ENCODE results near the gene FUT8. TPM values are rescaled to one million over a fixed set of nuclear protein-coding genes. Genes with fewer than 3 reads are reported as not detected.
"Not testable (repeated sequence)": the region's sequence is repeated elsewhere in the genome, so short reads cannot be mapped to it uniquely, and the experiment has no call there.

Gene FUT8
- total RNA-seq, 1 experiment from 2014 or later = 33.0 TPM

- H3K36me3 ChIP-seq (ENCODE audit: insufficient read depth, low read length); H3K9ac ChIP-seq (ENCODE audit: low read length); H3K4me3 ChIP-seq (ENCODE audit: low read length); H3K27me3 ChIP-seq (ENCODE audit: low read length); H3K9me3 ChIP-seq (ENCODE audit: low read length); H3K4me2 ChIP-seq (ENCODE audit: low read depth, low read length, poor library complexity, severe bottlenecking); DNase-seq; H3K9me2 ChIP-seq (replicated peaks; ENCODE audit: insufficient read depth, low read length); H3K27ac ChIP-seq (ENCODE audit: low read length); H3K4me1 ChIP-seq (ENCODE audit: low read length); H2AFZ ChIP-seq (ENCODE audit: low read length); H4K20me1 ChIP-seq (ENCODE audit: insufficient read depth, low read depth, low read length): not testable (repeated sequence)
- peaks cover 46% of the 10 kb centered on the region for H3K79me2 ChIP-seq (ENCODE audit: low read length)
These were observed 55.4 kb downstream of the FUT8 start for GRCh38 chr14:65467926-65468325.

DNA sequence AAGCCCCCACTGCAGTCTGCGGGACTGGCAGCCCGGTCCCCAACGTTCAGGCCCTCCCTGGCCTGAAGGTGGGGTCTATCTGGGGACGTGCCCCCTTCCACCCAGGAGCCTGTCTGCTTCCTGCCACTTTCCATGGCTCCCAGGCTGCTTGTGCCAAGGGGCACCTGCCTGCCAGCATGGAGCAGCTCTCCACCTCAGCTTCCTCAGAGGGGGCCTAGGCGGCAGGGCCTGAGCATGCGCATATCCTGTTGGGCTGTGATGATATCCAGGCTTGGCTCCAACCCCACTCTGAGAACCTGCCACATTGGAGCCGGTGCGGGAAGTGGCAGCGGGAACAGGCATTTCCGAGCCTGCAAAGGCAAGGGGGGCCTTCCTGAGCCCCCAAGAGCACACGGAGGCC, 57.4 kb downstream of the FUT8 start:
- no peaks in the 10 kb centered on the region for H3K27me3 ChIP-seq (ENCODE audit: low read length)
- no peak overlapping the region for H3K9ac ChIP-seq (ENCODE audit: low read length)
- DNase-seq = no peak
- peaks cover 40% of the 10 kb centered on the region for H3K79me2 ChIP-seq (ENCODE audit: low read length)
- no peak overlapping the region for H2AFZ ChIP-seq (ENCODE audit: low read length)
- H3K9me3 ChIP-seq (ENCODE audit: low read length) = no peaks in the 10 kb centered on the region
- no peaks in the 10 kb centered on the region for H3K36me3 ChIP-seq (ENCODE audit: insufficient read depth, low read length)
- H4K20me1 ChIP-seq (ENCODE audit: insufficient read depth, low read depth, low read length) = peaks cover 8% of the 10 kb centered on the region; the same call in 1 of the 2 replicates
- peaks cover 9% of the 10 kb centered on the region for H3K4me1 ChIP-seq (ENCODE audit: low read length)
- H3K4me3 ChIP-seq (ENCODE audit: low read length) = no peak overlapping the region
- H3K4me2 ChIP-seq (ENCODE audit: low read depth, low read length, poor library complexity, severe bottlenecking) = no peak overlapping the region
- H3K27ac ChIP-seq (ENCODE audit: low read length) = no peak overlapping the region
- no peaks in the 10 kb centered on the region for H3K9me2 ChIP-seq (replicated peaks; ENCODE audit: insufficient read depth, low read length)

GRCh38 chr14:65470404-65470880, 57.9 kb downstream of the FUT8 start:
- H3K9ac ChIP-seq (ENCODE audit: low read length) = no peak overlapping the region

GRCh38 chr14:65471038-65471878, 58.7 kb downstream of the FUT8 start:
- Histone ChIP-seq H3K9ac (ENCODE audit: low read length) (no peak overlapping the region), H3K27me3 (ENCODE audit: low read length) (no peaks in the 10 kb centered on the region), H3K79me2 (ENCODE audit: low read length) (peaks cover 28% of the 10 kb centered on the region), H3K4me1 (ENCODE audit: low read length) (peaks cover 17% of the 10 kb centered on the region), H3K4me2 (ENCODE audit: low read depth, low read length, poor library complexity, severe bottlenecking) (no peak overlapping the region), H3K9me2 (replicated peaks; ENCODE audit: insufficient read depth, low read length) (no peaks in the 10 kb centered on the region), H4K20me1 (ENCODE audit: insufficient read depth, low read depth, low read length) (peaks cover 14% of the 10 kb centered on the region), H3K36me3 (ENCODE audit: insufficient read depth, low read length) (no peaks in the 10 kb centered on the region), H3K9me3 (ENCODE audit: low read length) (no peaks in the 10 kb centered on the region), H3K27ac (ENCODE audit: low read length) (no peak overlapping the region), H2AFZ (ENCODE audit: low read length) (no peak overlapping the region), H3K4me3 (ENCODE audit: low read length) (no peak overlapping the region)
- no peak for DNase-seq

More at GRCh38 chr14:65470404-65470880, 57.9 kb downstream of the FUT8 start:
- Histone ChIP-seq H2AFZ (ENCODE audit: low read length) (no peak overlapping the region), H3K9me3 (ENCODE audit: low read length) (no peaks in the 10 kb centered on the region), H3K9me2 (replicated peaks; ENCODE audit: insufficient read depth, low read length) (no peaks in the 10 kb centered on the region), H4K20me1 (ENCODE audit: insufficient read depth, low read depth, low read length) (peaks cover 10% of the 10 kb centered on the region), H3K36me3 (ENCODE audit: insufficient read depth, low read length) (no peaks in the 10 kb centered on the region), H3K4me3 (ENCODE audit: low read length) (no peak overlapping the region), H3K4me2 (ENCODE audit: low read depth, low read length, poor library complexity, severe bottlenecking) (no peak overlapping the region), H3K27ac (ENCODE audit: low read length) (no peak overlapping the region), H3K79me2 (ENCODE audit: low read length) (peaks cover 35% of the 10 kb centered on the region), H3K4me1 (ENCODE audit: low read length) (peaks cover 9% of the 10 kb centered on the region), H3K27me3 (ENCODE audit: low read length) (no peaks in the 10 kb centered on the region)
- DNase-seq = no peak

GRCh38 chr14:65472189-65472588, 59.7 kb downstream of the FUT8 start:
- H3K27me3 ChIP-seq (ENCODE audit: low read length) = no peaks in the 10 kb centered on the region
- H3K4me2 ChIP-seq (ENCODE audit: low read depth, low read length, poor library complexity, severe bottlenecking) = no peak overlapping the region
- no peak overlapping the region for H3K9ac ChIP-seq (ENCODE audit: low read length)
- no peaks in the 10 kb centered on the region for H3K9me2 ChIP-seq (replicated peaks; ENCODE audit: insufficient read depth, low read length)
- no peak overlapping the region for H2AFZ ChIP-seq (ENCODE audit: low read length)
- peaks cover 23% of the 10 kb centered on the region for H4K20me1 ChIP-seq (ENCODE audit: insufficient read depth, low read depth, low read length)
- no peak for DNase-seq
- peaks cover 21% of the 10 kb centered on the region for H3K4me1 ChIP-seq (ENCODE audit: low read length)
- no peaks in the 10 kb centered on the region for H3K36me3 ChIP-seq (ENCODE audit: insufficient read depth, low read length)
- H3K27ac ChIP-seq (ENCODE audit: low read length) = no peak overlapping the region
- no peak overlapping the region for H3K4me3 ChIP-seq (ENCODE audit: low read length)
- H3K9me3 ChIP-seq (ENCODE audit: low read length) = no peaks in the 10 kb centered on the region
- H3K79me2 ChIP-seq (ENCODE audit: low read length) = peaks cover 24% of the 10 kb centered on the region

GRCh38 chr14:65476273-65476941, 63.9 kb downstream of the FUT8 start:
- no peak overlapping the region for H3K4me3 ChIP-seq (ENCODE audit: low read length)
- no peak overlapping the region for H2AFZ ChIP-seq (ENCODE audit: low read length)
- H4K20me1 ChIP-seq (ENCODE audit: insufficient read depth, low read depth, low read length) = peaks cover 22% of the 10 kb centered on the region
- H3K9me3 ChIP-seq (ENCODE audit: low read length) = no peaks in the 10 kb centered on the region
- peaks cover 20% of the 10 kb centered on the region; the same call in 1 of the 2 replicates for H3K79me2 ChIP-seq (ENCODE audit: low read length)
- no peaks in the 10 kb centered on the region for H3K36me3 ChIP-seq (ENCODE audit: insufficient read depth, low read length)
- no peaks in the 10 kb centered on the region for H3K27me3 ChIP-seq (ENCODE audit: low read length)
- H3K9ac ChIP-seq (ENCODE audit: low read length) = no peak overlapping the region
- no peak overlapping the region for H3K27ac ChIP-seq (ENCODE audit: low read length)
- no peak for DNase-seq
- no peaks in the 10 kb centered on the region for H3K9me2 ChIP-seq (replicated peaks; ENCODE audit: insufficient read depth, low read length)
- no peak overlapping the region for H3K4me2 ChIP-seq (ENCODE audit: low read depth, low read length, poor library complexity, severe bottlenecking)
- H3K4me1 ChIP-seq (ENCODE audit: low read length) = peaks cover 42% of the 10 kb centered on the region

- no peak for DNase-seq
These were observed 64.4 kb downstream of the FUT8 start for GRCh38 chr14:65476942-65477318.

DNA sequence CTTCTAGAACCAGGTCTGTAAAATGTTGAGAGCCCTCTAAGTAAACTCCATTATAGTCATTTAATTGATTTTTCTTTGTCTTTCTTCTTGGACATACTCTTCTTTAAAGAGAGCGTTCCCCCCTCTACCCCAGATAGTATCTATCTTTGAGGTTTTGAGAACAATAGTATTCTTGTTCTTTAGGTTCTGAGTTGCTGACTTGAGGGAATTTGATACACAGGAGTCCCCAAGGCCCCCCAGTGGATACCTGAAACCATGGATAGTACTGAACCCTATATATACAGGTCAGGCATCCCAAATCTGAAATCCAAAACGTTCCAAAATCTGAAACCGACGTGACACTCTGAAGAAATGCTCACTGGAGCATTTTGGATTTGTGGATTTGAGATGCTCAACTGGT, 65.5 kb downstream of the FUT8 start:
- Histone ChIP-seq H3K9me3 (ENCODE audit: low read length) (no peaks in the 10 kb centered on the region), H3K36me3 (ENCODE audit: insufficient read depth, low read length) (no peaks in the 10 kb centered on the region), H3K4me3 (ENCODE audit: low read length) (no peak overlapping the region), H2AFZ (ENCODE audit: low read length) (no peak overlapping the region), H3K27ac (ENCODE audit: low read length) (no peak overlapping the region), H3K4me1 (ENCODE audit: low read length) (peaks cover 42% of the 10 kb centered on the region), H4K20me1 (ENCODE audit: insufficient read depth, low read depth, low read length) (peaks cover 31% of the 10 kb centered on the region), H3K9ac (ENCODE audit: low read length) (no peak overlapping the region), H3K27me3 (ENCODE audit: low read length) (no peaks in the 10 kb centered on the region), H3K4me2 (ENCODE audit: low read depth, low read length, poor library complexity, severe bottlenecking) (no peak overlapping the region), H3K9me2 (replicated peaks; ENCODE audit: insufficient read depth, low read length) (no peaks in the 10 kb centered on the region), H3K79me2 (ENCODE audit: low read length) (peaks cover 30% of the 10 kb centered on the region)
- DNase-seq = no peak

More at GRCh38 chr14:65476942-65477318, 64.4 kb downstream of the FUT8 start:
- Histone ChIP-seq H4K20me1 (ENCODE audit: insufficient read depth, low read depth, low read length) (peaks cover 22% of the 10 kb centered on the region), H3K9me3 (ENCODE audit: low read length) (no peaks in the 10 kb centered on the region), H3K79me2 (ENCODE audit: low read length) (peaks cover 24% of the 10 kb centered on the region; the same call in 1 of the 2 replicates), H3K27me3 (ENCODE audit: low read length) (no peaks in the 10 kb centered on the region), H3K4me1 (ENCODE audit: low read length) (peaks cover 40% of the 10 kb centered on the region), H3K9ac (ENCODE audit: low read length) (no peak overlapping the region), H3K4me2 (ENCODE audit: low read depth, low read length, poor library complexity, severe bottlenecking) (no peak overlapping the region), H3K4me3 (ENCODE audit: low read length) (no peak overlapping the region), H3K9me2 (replicated peaks; ENCODE audit: insufficient read depth, low read length) (no peaks in the 10 kb centered on the region), H3K27ac (ENCODE audit: low read length) (no peak overlapping the region), H3K36me3 (ENCODE audit: insufficient read depth, low read length) (no peaks in the 10 kb centered on the region), H2AFZ (ENCODE audit: low read length) (no peak overlapping the region)
